Upper lobe of right lung (tissue), 1 donor: ENCODE results near the gene NKD2. TPM values are rescaled to one million over a fixed set of nuclear protein-coding genes. Genes with fewer than 3 reads are reported as not detected.

Experiments used
- ATAC-seq: fragments of 200-7000 bp; cut with Tn5 transposase; one replicate; pipeline ENCODE4 v1.9.1; 2020; ENCODE audit warnings: mild to moderate bottlenecking, moderate library complexity
- DNase-seq: peaks from one replicate; pipeline ENCODE4 v3.0.0-alpha.2; 2020
- H3K27ac ChIP-seq: fragments of 200-600 bp; one replicate; pipeline ENCODE4 v1.8.0; 2022
- H3K27me3 ChIP-seq: fragments of 200-600 bp; one replicate; pipeline ENCODE4 v1.8.0; 2022; ENCODE audit warnings: mild to moderate bottlenecking
- H3K36me3 ChIP-seq: fragments of 200-600 bp; one replicate; pipeline ENCODE4 v1.8.0; 2022
- H3K4me1 ChIP-seq: fragments of 200-600 bp; one replicate; pipeline ENCODE4 v1.8.0; 2022
- H3K4me3 ChIP-seq: fragments of 200-600 bp; one replicate; pipeline ENCODE4 v1.8.0; 2022; ENCODE audit warnings: mild to moderate bottlenecking
- H3K9me3 ChIP-seq: fragments of 200-600 bp; one replicate; pipeline ENCODE4 v1.8.0; 2022
- CTCF ChIP-seq: fragments of 200-600 bp; IDR thresholded peaks from one replicate; pipeline ENCODE4 v1.8.0; 2022; ENCODE audit warnings: antibody characterized with exemption
- intact Hi-C: fragments of 100-400 bp; cut with DNase I; formaldehyde crosslinking; loops from one replicate; pipeline ENCODE4 v1.11.0; 2022
- total RNA-seq: library from RNA; stranded (reverse); fragmentation: NEBNext Ultra II Directional; extraction: Animal tissue kit (Norgen Biotek cat#: 25700); gene quantifications from one replicate; pipeline ENCODE4 v1.2.1, GENCODE V29; 2021
- donor health status: DM: no; HTN: yes; CAD: no; lungs with severe emphysema.

Gene NKD2
- total RNA-seq, 1 donor from 2014 or later, result 64.4 TPM

- ATAC-seq (peak; percentile 6), DNase-seq (no peak)
- intact Hi-C loops, result no loop called here
- Histone ChIP-seq H3K4me3 (no peak overlapping the region), H3K27ac (no peak overlapping the region), H3K36me3 (peaks cover 42% of the 10 kb centered on the region), H3K27me3 (no peaks in the 10 kb centered on the region), H3K9me3 (no peaks in the 10 kb centered on the region), H3K4me1 (no peaks in the 10 kb centered on the region)
- no peak for TF ChIP-seq CTCF
Observed at GRCh38 chr5:1074226-1074625, 65.6 kb downstream of the NKD2 start.

GRCh38 chr5:1074816-1075554 lies 66.4 kb downstream of the NKD2 start:
- H3K4me1 ChIP-seq, result no peaks in the 10 kb centered on the region
- DNase-seq, result no peak
- ATAC-seq, result peak; percentile 3
- H3K4me3 ChIP-seq, result no peak overlapping the region
- H3K36me3 ChIP-seq, result peaks cover 40% of the 10 kb centered on the region
- H3K27ac ChIP-seq, result no peak overlapping the region
- no peak for TF ChIP-seq CTCF
- H3K9me3 ChIP-seq, result no peaks in the 10 kb centered on the region
- intact Hi-C loops, result no loop called here
- no peaks in the 10 kb centered on the region for H3K27me3 ChIP-seq

GRCh38 chr5:1075555-1075881 lies 66.9 kb downstream of the NKD2 start:
- intact Hi-C loops, result no loop called here
- no peaks in the 10 kb centered on the region for H3K4me1 ChIP-seq
- peaks cover 40% of the 10 kb centered on the region for H3K36me3 ChIP-seq
- ATAC-seq (no peak), DNase-seq (no peak)
- no peak for TF ChIP-seq CTCF
- no peak overlapping the region for H3K4me3 ChIP-seq
- H3K27me3 ChIP-seq, result no peaks in the 10 kb centered on the region
- H3K9me3 ChIP-seq, result no peaks in the 10 kb centered on the region
- H3K27ac ChIP-seq, result no peak overlapping the region

GRCh38 chr5:1075931-1076330 lies 67.3 kb downstream of the NKD2 start:
- no peaks in the 10 kb centered on the region for H3K9me3 ChIP-seq
- no peaks in the 10 kb centered on the region for H3K4me1 ChIP-seq
- no peak for TF ChIP-seq CTCF
- H3K27ac ChIP-seq, result no peak overlapping the region
- H3K36me3 ChIP-seq, result peaks cover 40% of the 10 kb centered on the region
- DNase-seq, result no peak
- ATAC-seq, result peak; percentile 3
- intact Hi-C loops, result no loop called here
- no peaks in the 10 kb centered on the region for H3K27me3 ChIP-seq
- H3K4me3 ChIP-seq, result no peak overlapping the region

- intact Hi-C loops, result no loop called here
- H3K36me3 ChIP-seq, result peaks cover 43% of the 10 kb centered on the region
- no peak overlapping the region for H3K27ac ChIP-seq
- no peaks in the 10 kb centered on the region for H3K9me3 ChIP-seq
- ATAC-seq (peak; percentile 2), DNase-seq (no peak)
- no peaks in the 10 kb centered on the region for H3K4me1 ChIP-seq
- no peak overlapping the region for H3K4me3 ChIP-seq
- H3K27me3 ChIP-seq, result no peaks in the 10 kb centered on the region
- no peak for TF ChIP-seq CTCF
Observed at GRCh38 chr5:1076406-1076805, 67.8 kb downstream of the NKD2 start.

- intact Hi-C loops, result no loop called here
- TF ChIP-seq CTCF, result no peak
- Histone ChIP-seq H3K9me3 (no peaks in the 10 kb centered on the region), H3K27me3 (no peaks in the 10 kb centered on the region), H3K36me3 (peaks cover 48% of the 10 kb centered on the region), H3K4me3 (no peak overlapping the region), H3K4me1 (no peaks in the 10 kb centered on the region), H3K27ac (no peak overlapping the region)
- DNase-seq (no peak), ATAC-seq (no peak)
Observed at GRCh38 chr5:1077026-1077425, 68.4 kb downstream of the NKD2 start.
